HG03108 (cell line): ENCODE results near the gene TMEM134.
A peak's percentile ranks its signal among the peaks of the same experiment; 100 is the strongest.

Experiments used
- ATAC-seq: cut with Tn5 transposase; IDR thresholded peaks from one replicate; pipeline ENCODE4 v1.9.1; 2021; ENCODE audit warnings: moderate library complexity; ENCODE audit not compliant: unreplicated experiment

The TMEM134 gene

GRCh38 chr11:67440229-67441097 is 28.6 kb downstream of the TMEM134 start:
- no peak for ATAC-seq

DNA sequence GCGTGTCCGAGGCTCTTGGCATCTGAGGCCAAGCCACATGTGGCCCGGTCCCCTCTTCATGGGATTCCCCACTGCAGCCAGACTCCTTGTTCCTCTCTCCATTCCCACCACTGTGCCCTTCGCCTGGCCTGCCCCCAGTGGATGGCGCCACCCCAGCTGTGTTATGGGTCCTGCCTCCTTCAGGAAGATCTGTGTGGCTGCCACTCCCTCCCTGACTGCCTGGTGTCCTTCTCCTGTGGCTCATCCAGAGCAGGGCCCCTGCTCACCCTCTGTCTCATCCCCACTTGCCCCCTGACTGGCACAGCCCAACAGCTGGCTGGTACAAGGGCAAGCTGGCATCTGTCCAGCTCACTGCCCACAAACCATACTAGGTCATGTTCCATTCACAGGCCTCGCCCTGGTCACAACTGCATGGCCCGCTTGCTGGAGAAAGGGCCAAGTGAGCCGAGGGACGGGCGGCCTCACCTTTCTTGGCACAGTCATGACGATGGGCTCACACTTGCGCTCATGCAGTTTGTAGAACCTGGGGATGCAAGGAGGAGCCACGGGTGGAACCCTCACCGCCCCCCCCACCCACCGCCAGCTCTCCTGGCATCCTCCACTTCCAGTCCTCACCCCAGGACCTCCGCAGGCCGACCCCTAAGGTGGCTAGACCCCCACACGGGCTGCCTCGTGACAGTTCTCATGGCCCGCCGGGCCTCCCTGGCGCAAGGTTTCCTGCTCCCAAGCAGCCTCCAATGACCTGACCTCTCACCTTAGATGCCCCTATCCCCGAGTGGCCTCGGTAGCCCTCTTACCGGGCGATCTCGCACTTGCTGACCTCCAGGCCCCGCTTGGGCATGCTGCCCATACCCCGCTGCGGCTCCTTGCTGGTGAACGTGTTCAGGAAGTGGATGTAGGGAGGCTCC is 29.5 kb downstream of the TMEM134 start:
- no peak for ATAC-seq

- ATAC-seq: no peak
These were observed 30.7 kb downstream of the TMEM134 start for GRCh38 chr11:67438158-67438902.

GRCh38 chr11:67437809-67438157 is 31.3 kb downstream of the TMEM134 start:
- ATAC-seq: no peak

DNA sequence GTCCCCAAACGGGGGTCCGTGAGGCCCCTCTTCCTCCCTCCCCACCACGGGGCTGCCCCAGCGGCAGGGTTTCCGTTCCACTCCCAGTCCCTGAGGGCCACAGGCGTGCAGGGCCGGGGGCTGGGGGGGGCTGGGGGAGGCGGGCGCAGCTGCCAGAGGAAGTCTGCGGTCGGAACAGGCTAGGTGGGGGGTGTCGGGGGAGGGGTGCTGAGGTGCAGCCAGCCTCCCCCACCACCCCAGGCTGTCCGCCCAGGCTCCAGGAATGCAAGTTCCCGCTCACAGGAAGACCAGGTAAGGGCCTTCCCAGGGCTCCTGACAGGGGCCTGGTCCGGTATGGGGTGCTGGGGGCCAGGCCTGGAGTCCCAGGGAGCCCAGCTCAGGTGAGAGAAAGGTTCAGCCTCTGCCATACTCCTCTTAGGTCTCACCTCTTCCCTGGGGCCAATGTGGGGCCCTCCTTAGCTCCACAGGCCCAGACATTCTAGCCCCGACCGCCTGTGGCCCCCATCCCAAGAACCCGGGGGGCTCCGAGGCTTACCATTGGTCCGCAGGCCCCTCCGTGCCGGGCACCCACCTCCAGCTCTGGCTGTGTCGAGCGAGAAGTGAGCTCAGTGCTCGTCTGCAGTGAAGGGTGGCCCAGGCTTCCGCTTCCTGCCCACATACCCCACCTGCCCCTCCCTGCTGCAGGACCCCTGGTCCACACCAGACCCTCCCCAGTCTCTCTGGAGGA is 31.8 kb downstream of the TMEM134 start, which contains the start of gene PTPRCAP:
Gene PTPRCAP, minus strand, starts transcription at position 601 of the 727 bp plus-strand sequence. Its CDS starts 63 bp downstream, at position 538.
- no peak for ATAC-seq

DNA sequence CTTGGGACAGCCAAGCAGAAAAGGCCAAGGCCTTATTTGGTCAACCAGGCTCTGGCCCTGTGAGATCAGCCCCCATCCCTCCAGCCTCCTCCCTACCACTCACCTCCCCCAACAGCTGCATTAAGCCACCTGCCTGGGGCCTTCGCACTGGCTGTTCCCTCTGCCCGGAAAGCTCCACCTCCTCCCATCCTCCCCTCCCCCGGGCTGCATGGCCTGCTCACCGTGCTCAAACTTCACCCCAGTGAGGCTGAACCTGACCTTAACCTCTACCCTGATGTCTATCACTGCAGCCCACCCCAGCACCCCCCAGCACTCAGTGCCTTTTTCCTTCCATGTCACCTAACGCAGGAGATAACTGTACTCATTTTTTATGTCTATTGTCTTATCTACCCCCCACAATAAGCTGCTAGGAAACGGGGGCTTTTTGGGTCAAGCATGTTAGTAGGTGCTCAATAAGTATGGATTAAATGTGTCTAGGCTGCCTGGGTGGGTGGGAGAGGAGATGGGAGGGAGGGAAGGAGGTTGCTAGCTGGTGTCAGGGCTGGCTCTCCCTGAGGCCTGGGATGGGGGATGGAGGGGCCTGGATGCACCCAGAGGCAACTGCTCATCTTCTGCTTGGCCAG is 32.5 kb downstream of the TMEM134 start:
- ATAC-seq: peak; percentile 41

GRCh38 chr11:67435727-67436458 is 33.2 kb downstream of the TMEM134 start:
- ATAC-seq: no peak

DNA sequence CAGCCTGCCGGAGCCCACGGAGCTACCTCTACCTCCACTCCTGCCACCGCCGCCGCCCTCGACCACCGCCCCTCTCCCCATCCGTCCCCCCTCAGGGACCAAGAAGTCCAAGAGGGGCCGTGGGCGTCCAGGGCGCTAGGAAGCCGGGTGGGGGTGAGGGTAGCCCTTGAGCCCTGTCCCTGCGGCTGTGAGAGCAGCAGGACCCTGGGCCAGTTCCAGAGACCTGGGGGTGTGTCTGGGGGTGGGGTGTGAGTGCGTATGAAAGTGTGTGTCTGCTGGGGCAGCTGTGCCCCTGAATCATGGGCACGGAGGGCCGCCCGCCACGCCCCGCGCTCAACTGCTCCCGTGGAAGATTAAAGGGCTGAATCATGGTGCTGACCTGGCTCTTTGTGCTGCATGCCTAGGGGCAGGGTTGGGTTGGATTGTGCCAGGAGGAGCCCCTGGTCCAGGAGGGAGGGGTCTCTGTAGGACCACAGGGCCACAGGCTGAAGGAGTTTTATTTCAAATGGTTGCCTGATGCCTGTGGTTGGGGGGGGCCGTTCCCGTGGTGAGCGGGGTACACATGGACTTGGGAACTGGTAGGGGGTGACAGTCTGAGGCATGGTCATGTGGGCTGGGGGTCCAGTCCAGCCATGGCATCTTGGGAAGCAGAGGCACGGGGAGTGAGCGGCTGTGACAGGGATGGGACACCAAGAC is 33.9 kb downstream of the TMEM134 start:
- no peak for ATAC-seq

GRCh38 chr11:67434395-67434881 is 34.6 kb downstream of the TMEM134 start:
- ATAC-seq: no peak

GRCh38 chr11:67433536-67434394 is 35.3 kb downstream of the TMEM134 start:
- ATAC-seq: no peak

DNA sequence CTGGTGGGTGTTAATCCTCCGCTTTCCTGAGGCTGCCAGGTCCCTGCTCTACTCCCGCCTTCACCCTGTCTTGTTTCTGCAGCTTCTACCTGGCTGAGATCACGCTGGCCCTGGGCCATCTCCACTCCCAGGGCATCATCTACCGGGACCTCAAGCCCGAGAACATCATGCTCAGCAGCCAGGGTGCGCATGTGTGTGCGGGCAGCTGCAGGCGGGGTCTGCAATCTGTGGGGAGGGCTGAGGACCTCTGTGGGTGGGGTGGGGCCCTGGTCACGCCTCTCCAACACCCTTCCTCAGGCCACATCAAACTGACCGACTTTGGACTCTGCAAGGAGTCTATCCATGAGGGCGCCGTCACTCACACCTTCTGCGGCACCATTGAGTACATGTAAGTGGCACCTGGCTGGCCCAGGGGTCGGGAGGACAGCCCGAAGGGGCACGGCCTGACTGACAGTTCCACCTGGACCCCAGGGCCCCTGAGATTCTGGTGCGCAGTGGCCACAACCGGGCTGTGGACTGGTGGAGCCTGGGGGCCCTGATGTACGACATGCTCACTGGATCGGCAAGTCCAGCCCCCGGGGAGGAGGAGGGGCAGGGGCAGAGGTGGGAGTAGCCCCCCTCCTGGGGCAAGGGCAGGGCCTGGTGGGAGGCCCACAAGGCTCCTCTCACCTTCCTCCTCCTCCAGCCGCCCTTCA is 36.2 kb downstream of the TMEM134 start:
- ATAC-seq: no peak

GRCh38 chr11:67431346-67432249 is 37.5 kb downstream of the TMEM134 start:
- no peak for ATAC-seq

DNA sequence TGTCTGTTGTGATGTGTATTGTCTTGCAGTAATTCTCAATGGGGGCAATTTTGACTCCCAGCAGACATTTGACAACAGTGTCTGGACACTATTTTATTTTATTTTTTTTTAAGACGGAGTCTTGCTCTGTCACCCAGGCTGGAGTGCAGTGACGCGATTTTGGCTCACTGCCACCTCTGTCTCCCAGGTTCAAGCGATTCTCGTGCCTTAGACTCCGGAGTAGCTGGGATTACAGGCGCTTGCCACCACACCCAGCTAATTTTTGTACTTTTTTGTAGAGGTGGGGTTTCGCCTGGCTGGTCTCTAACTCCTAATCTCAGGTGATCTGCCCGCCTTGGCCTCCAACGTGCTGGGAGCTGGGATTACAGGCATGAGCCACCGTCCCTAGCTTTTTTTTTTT is 39.3 kb downstream of the TMEM134 start:
- no peak for ATAC-seq

DNA sequence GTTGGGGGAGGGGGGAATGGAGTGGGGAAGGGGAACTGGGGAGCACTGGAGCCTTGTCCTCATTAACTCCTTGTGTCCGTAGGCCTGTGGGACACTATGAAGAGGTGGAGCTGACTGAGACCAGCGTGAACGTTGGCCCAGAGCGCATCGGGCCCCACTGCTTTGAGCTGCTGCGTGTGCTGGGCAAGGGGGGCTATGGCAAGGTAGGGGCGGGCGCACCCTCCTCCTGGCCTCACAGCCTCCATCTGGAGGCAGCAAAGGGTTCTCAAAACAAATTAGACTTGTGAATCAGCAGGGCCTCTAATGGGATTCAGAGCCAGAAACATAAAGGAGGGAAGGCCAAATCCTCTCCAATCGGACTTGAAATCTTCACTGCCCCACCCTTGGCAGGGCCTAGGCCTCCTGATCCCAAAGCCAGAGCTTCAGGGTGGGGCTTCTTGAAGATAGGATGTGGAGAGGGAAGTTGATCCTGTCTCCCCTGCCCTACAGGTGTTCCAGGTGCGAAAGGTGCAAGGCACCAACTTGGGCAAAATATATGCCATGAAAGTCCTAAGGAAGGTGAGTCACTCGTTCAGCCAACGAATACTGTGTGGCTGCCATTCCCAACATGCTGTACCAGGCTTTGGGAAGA is 39.9 kb downstream of the TMEM134 start:
- no peak for ATAC-seq
